OCI-LY1 (cell line): ENCODE measurements around the gene ADAM12.

Source experiments
- H2AFZ ChIP-seq: fragments of 200-600 bp; sonication (generic), shearing (Covaris generic); 2 replicates; pipeline ENCODE4 v1.6.0; 2014; ENCODE audit warnings: antibody characterized with exemption, mild to moderate bottlenecking, low read length
- H3F3A ChIP-seq: fragments of 200-600 bp; sonication (generic), shearing (Covaris generic); 2 replicates; pipeline ENCODE4 v1.6.0; 2014; ENCODE audit warnings: mild to moderate bottlenecking, antibody characterized with exemption, low read length, moderate library complexity; ENCODE audit not compliant: insufficient read depth
- H3K27ac ChIP-seq: fragments of 200-600 bp; sonication (generic); 2 replicates; pipeline ENCODE4 v1.5.1; 2014; ENCODE audit warnings: low read length, mixed run types, mild to moderate bottlenecking, low read depth; ENCODE audit not compliant: poor library complexity, severe bottlenecking
- H3K27me3 ChIP-seq: fragments of 200-600 bp; sonication (generic); 2 replicates; pipeline ENCODE4 v1.6.0; 2014; ENCODE audit warnings: antibody characterized with exemption, mild to moderate bottlenecking, low read length, moderate library complexity; ENCODE audit not compliant: insufficient read depth
- H3K36me3 ChIP-seq: fragments of 200-600 bp; sonication (generic); 2 replicates; pipeline ENCODE4 v1.6.1; 2014; ENCODE audit warnings: mild to moderate bottlenecking, antibody characterized with exemption, low read length, moderate library complexity, mixed read lengths; ENCODE audit not compliant: insufficient read depth
- H3K4me1 ChIP-seq: fragments of 200-600 bp; sonication (generic); 2 replicates; pipeline ENCODE4 v1.5.1; 2014; ENCODE audit warnings: mild to moderate bottlenecking, low read length, moderate library complexity; ENCODE audit not compliant: insufficient read depth, severe bottlenecking
- H3K4me2 ChIP-seq: fragments of 200-600 bp; sonication (generic), shearing (Covaris generic); 2 replicates; pipeline ENCODE4 v1.6.1; 2014; ENCODE audit warnings: low read length
- H3K4me3 ChIP-seq: fragments of 200-600 bp; sonication (generic); 2 replicates; pipeline ENCODE4 v1.5.1; 2014; ENCODE audit warnings: low read length, low read depth, mild to moderate bottlenecking, mixed read lengths; ENCODE audit not compliant: poor library complexity, severe bottlenecking
- H3K79me2 ChIP-seq: fragments of 200-600 bp; shearing (Covaris generic); 2 replicates; pipeline ENCODE4 v1.6.1; 2016; ENCODE audit warnings: mixed run types, low read length, mixed read lengths; ENCODE audit not compliant: insufficient read depth
- H3K9ac ChIP-seq: fragments of 200-600 bp; sonication (generic), shearing (Covaris generic); 2 replicates; pipeline ENCODE4 v1.6.1; 2014; ENCODE audit warnings: mild to moderate bottlenecking, low read length, mixed read lengths
- H3K9me2 ChIP-seq: fragments of 200-600 bp; sonication (generic), shearing (Covaris generic); 2 replicates; pipeline ENCODE4 v1.6.1; 2014; ENCODE audit warnings: low read depth, mild to moderate bottlenecking, low read length, mixed read lengths
- H3K9me3 ChIP-seq: fragments of 200-600 bp; shearing (Covaris generic); 2 replicates; pipeline ENCODE4 v1.6.1; 2014; ENCODE audit warnings: low read length, mixed read lengths
- H4K20me1 ChIP-seq: fragments of 200-600 bp; sonication (generic), shearing (Covaris generic); 2 replicates; pipeline ENCODE4 v1.6.0; 2016; ENCODE audit warnings: mild to moderate bottlenecking, low read length; ENCODE audit not compliant: insufficient read depth
- CTCF ChIP-seq: fragments of 200-600 bp; sonication (generic), shearing (Covaris generic); IDR thresholded peaks from 2 replicates; pipeline ENCODE4 v1.5.1; 2017; ENCODE audit warnings: mild to moderate bottlenecking, antibody characterized with exemption, low read length, moderate library complexity, mixed read lengths
- EZH2 ChIP-seq: fragments of 200-600 bp; sonication (generic), shearing (Covaris generic); IDR thresholded peaks from 2 replicates; pipeline ENCODE4 v1.8.0; 2017; ENCODE audit warnings: borderline replicate concordance, mixed run types, mild to moderate bottlenecking, antibody characterized with exemption, low read length, moderate library complexity, mixed read lengths

The ADAM12 gene

DNA sequence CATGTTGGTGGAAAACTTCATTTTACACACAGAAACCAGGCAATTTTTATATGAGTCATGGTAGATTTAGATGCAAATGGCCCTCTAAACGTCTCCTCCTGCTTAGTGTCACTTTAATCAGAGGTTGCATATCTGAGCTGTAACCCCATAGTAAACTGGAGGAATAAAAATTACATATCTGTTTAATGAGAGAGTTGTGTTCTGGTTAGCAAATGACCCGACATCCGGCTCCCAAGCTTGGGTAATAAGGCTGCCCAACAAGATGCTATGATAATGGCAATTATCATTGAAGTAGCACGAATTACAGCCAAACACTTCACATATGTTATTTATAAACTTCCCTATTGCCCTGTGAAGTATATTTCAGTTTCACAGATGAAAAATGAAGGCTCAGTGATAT, 10.6 kb upstream of the ADAM12 start:
- no peaks in the 10 kb centered on the region for H4K20me1 ChIP-seq
- H3K4me1 ChIP-seq, result no peaks in the 10 kb centered on the region
- no peaks in the 10 kb centered on the region for H3K27me3 ChIP-seq
- no peak for TF ChIP-seq CTCF
- no peak for TF ChIP-seq EZH2
- H3K79me2 ChIP-seq, result no peaks in the 10 kb centered on the region
- no peaks in the 10 kb centered on the region for H3K36me3 ChIP-seq
- no peaks in the 10 kb centered on the region for H3F3A ChIP-seq
- H3K9me3 ChIP-seq, result no peaks in the 10 kb centered on the region
- H3K9me2 ChIP-seq, result no peaks in the 10 kb centered on the region
- no peak overlapping the region for H3K4me2 ChIP-seq
- H3K4me3 ChIP-seq, result no peak overlapping the region
- no peak overlapping the region for H3K27ac ChIP-seq
- H3K9ac ChIP-seq, result no peak overlapping the region
- H2AFZ ChIP-seq, result no peak overlapping the region

DNA sequence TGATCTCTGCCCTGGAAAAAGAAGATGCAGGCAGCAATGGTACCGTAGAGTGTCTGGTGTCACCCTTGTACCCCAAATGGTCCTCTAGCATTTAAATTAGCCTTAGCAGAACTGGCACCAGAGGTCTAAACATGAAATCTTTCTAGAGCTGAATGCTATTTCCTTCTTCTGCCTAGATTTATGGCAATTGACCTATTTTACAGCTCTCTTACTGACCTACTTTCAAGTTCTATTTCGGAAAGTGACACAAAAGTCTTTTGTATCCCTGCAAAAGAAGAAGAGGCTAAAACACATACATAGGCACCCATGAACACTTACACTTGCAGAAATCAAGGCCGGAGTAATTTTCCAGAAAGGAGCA, 10.1 kb upstream of the ADAM12 start:
- H4K20me1 ChIP-seq, result no peaks in the 10 kb centered on the region
- TF ChIP-seq CTCF (no peak), EZH2 (no peak)
- H3K27ac ChIP-seq, result no peak overlapping the region
- no peaks in the 10 kb centered on the region for H3K36me3 ChIP-seq
- no peaks in the 10 kb centered on the region for H3K27me3 ChIP-seq
- no peak overlapping the region for H3K4me2 ChIP-seq
- H3K9me3 ChIP-seq, result no peaks in the 10 kb centered on the region
- H3K4me3 ChIP-seq, result no peak overlapping the region
- H2AFZ ChIP-seq, result no peak overlapping the region
- no peaks in the 10 kb centered on the region for H3K9me2 ChIP-seq
- H3K4me1 ChIP-seq, result no peaks in the 10 kb centered on the region
- H3K9ac ChIP-seq, result no peak overlapping the region
- H3F3A ChIP-seq, result no peaks in the 10 kb centered on the region
- no peaks in the 10 kb centered on the region for H3K79me2 ChIP-seq

DNA sequence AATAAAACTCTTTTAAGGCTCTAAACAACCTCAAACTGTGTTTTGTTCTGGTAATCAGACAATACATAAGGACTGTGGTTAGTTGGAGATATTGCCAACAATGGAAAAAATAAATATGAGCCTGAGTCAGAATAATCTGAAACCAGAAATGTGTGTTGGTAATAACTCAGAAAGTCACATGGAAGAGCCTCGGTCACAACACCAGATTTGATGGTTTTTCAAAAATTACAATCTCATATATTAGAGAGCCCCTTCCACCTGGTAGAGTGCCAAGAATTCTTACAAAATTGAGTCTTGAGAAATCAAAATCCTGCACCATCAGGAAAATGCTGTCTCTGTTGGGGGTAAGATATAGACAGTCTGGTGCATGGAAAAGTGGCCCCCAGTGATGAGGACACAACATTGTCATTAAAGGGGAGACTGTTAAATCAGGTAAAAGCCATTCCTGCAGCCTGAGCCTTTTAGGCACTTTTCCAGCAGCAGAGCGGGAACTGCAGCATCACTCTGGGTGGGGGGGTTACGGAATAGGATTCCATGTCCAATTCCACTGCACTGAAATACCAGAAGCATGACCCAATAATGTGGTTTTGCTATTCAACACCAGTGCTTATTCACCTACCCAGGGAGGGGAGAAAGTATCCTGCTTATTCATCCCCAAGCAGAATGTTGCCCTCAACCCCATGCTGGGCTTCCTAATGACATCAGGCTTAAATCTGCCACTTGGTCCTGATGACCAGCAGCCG, 9.5 kb upstream of the ADAM12 start:
- no peak overlapping the region for H3K9ac ChIP-seq
- TF ChIP-seq CTCF (no peak), EZH2 (no peak)
- no peaks in the 10 kb centered on the region for H3K79me2 ChIP-seq
- H3K4me1 ChIP-seq, result no peaks in the 10 kb centered on the region
- H3K9me2 ChIP-seq, result no peaks in the 10 kb centered on the region
- no peak overlapping the region for H3K27ac ChIP-seq
- H3F3A ChIP-seq, result no peaks in the 10 kb centered on the region
- no peaks in the 10 kb centered on the region for H3K36me3 ChIP-seq
- no peak overlapping the region for H3K4me2 ChIP-seq
- no peak overlapping the region for H3K4me3 ChIP-seq
- no peak overlapping the region for H2AFZ ChIP-seq
- no peaks in the 10 kb centered on the region for H4K20me1 ChIP-seq
- H3K27me3 ChIP-seq, result no peaks in the 10 kb centered on the region
- H3K9me3 ChIP-seq, result no peaks in the 10 kb centered on the region
